ENCODE results near the gene TOP1.

TOP1 gene

DNA sequence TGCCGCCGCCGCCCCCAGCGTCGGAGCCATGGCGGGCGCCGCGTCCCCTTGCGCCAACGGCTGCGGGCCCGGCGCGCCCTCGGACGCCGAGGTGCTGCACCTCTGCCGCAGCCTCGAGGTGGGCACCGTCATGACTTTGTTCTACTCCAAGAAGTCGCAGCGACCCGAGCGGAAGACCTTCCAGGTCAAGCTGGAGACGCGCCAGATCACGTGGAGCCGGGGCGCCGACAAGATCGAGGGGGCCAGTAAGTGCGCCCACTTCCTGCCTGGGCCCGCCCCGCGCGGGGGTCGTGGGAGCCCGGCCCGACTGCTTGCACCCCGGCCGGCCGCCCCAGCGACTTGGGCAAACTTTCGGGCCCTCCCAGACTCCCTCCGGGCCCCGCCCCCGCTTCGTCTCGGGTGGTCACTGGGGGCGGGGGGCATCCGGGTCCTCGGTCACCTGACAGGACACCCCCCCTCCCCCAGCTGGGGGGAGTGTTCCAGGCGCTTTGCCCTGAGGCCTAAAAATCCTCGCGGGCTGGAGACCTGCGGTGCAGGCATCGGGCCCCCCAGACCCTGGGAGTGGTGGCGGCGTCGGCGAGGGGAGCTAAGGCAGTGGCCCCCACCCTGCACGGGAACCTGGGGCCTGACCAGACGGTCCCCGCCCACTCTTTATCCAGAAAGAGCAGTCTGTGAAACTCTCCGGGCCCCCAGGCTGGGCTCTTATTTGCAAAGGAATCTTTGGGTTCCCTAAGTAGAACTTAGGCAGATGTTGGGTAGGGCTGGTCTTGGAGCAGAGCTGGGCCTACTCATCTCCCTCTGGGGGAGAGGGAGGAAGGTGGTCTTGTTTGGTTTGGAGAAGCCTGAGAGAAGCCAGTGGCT, 109.2 kb downstream of the TOP1 start (continued):
- TF ChIP-seq, protein P1, sequence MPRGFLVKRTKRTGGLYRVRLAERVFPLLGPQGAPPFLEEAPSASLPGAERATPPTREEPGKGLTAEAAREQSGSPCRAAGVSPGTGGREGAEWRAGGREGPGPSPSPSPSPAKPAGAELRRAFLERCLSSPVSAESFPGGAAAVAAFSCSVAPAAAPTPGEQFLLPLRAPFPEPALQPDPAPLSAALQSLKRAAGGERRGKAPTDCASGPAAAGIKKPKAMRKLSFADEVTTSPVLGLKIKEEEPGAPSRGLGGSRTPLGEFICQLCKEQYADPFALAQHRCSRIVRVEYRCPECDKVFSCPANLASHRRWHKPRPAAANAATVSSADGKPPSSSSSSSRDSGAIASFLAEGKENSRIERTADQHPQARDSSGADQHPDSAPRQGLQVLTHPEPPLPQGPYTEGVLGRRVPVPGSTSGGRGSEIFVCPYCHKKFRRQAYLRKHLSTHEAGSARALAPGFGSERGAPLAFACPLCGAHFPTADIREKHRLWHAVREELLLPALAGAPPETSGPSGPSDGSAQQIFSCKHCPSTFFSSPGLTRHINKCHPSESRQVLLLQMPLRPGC (tag by site-specific recombination; IDR thresholded peaks at IDR 0.05): no peak
- TF ChIP-seq ZNF362 (tag by site-specific recombination; IDR thresholded peaks at IDR 0.05) (no peak), ZIC2 (tag by site-specific recombination; IDR thresholded peaks at IDR 0.05) (peak; percentile 72), HOXA7 (CRISPR knock-in tag; IDR thresholded peaks at IDR 0.05; ENCODE audit: borderline replicate concordance) (no peak), KLF8 (tag by site-specific recombination; IDR thresholded peaks at IDR 0.05) (peak; percentile 48; the same call in 1 of the 2 replicates), ZNF624 (tag by site-specific recombination; IDR thresholded peaks at IDR 0.05) (no peak), TSHZ1 (tag by site-specific recombination; IDR thresholded peaks at IDR 0.05; ENCODE audit: borderline replicate concordance) (no peak), ZBTB26 (tag by site-specific recombination; optimal IDR thresholded peaks at IDR 0.05) (peak; percentile 37), SP7 (tag by site-specific recombination; IDR thresholded peaks at IDR 0.05) (peak; percentile 39; the same call in 1 of the 2 replicates), ZNF626 (tag by site-specific recombination; IDR thresholded peaks at IDR 0.05) (no peak), ZNF350 (tag by site-specific recombination; IDR thresholded peaks at IDR 0.05) (no peak), ZNF548 (tag by site-specific recombination; IDR thresholded peaks at IDR 0.05) (no peak), ZBTB11 (tag by site-specific recombination; conservative IDR thresholded peaks at IDR 0.05; ENCODE audit: low read depth) (0 out of 2 replicates have a peak, but pooled peaks have one; percentile 27), ZBTB17 (tag by site-specific recombination; IDR thresholded peaks at IDR 0.05) (no peak), ZNF654 (tag by site-specific recombination; IDR thresholded peaks at IDR 0.05; ENCODE audit: low read depth) (no peak), ZNF433 (tag by site-specific recombination; IDR thresholded peaks at IDR 0.05; ENCODE audit: low read depth) (no peak), ZFHX2 (tag by site-specific recombination; conservative IDR thresholded peaks at IDR 0.05) (peak; percentile 90), PATZ1 (tag by site-specific recombination; IDR thresholded peaks at IDR 0.05) (peak; percentile 78), SCRT2 (tag by site-specific recombination; IDR thresholded peaks at IDR 0.05) (no peak), ZNF404 (tag by site-specific recombination; IDR thresholded peaks at IDR 0.05) (no peak)
- TF ChIP-seq, protein P2, sequence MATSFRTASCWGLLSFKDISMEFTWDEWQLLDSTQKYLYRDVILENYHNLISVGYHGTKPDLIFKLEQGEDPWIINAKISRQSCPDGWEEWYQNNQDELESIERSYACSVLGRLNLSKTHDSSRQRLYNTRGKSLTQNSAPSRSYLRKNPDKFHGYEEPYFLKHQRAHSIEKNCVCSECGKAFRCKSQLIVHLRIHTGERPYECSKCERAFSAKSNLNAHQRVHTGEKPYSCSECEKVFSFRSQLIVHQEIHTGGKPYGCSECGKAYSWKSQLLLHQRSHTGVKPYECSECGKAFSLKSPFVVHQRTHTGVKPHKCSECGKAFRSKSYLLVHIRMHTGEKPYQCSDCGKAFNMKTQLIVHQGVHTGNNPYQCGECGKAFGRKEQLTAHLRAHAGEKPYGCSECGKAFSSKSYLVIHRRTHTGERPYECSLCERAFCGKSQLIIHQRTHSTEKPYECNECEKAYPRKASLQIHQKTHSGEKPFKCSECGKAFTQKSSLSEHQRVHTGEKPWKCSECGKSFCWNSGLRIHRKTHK (tag by site-specific recombination; IDR thresholded peaks at IDR 0.05): no peak
- TF ChIP-seq, protein P3, sequence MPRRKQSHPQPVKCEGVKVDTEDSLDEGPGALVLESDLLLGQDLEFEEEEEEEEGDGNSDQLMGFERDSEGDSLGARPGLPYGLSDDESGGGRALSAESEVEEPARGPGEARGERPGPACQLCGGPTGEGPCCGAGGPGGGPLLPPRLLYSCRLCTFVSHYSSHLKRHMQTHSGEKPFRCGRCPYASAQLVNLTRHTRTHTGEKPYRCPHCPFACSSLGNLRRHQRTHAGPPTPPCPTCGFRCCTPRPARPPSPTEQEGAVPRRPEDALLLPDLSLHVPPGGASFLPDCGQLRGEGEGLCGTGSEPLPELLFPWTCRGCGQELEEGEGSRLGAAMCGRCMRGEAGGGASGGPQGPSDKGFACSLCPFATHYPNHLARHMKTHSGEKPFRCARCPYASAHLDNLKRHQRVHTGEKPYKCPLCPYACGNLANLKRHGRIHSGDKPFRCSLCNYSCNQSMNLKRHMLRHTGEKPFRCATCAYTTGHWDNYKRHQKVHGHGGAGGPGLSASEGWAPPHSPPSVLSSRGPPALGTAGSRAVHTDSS (tag by site-specific recombination; IDR thresholded peaks at IDR 0.05): no peak

Measured in HEK293 (cell line).